RPMI8226 (cell line): Measurements from ENCODE around the gene LAT.
"Not testable (repeated sequence)": the region's sequence is repeated elsewhere in the genome, so short reads cannot be mapped to it uniquely, and the experiment has no call there.

Source experiments
- DNase-seq: peaks from one replicate; pipeline ENCODE4 v3.0.0-alpha.2; 2015

Gene LAT

DNA sequence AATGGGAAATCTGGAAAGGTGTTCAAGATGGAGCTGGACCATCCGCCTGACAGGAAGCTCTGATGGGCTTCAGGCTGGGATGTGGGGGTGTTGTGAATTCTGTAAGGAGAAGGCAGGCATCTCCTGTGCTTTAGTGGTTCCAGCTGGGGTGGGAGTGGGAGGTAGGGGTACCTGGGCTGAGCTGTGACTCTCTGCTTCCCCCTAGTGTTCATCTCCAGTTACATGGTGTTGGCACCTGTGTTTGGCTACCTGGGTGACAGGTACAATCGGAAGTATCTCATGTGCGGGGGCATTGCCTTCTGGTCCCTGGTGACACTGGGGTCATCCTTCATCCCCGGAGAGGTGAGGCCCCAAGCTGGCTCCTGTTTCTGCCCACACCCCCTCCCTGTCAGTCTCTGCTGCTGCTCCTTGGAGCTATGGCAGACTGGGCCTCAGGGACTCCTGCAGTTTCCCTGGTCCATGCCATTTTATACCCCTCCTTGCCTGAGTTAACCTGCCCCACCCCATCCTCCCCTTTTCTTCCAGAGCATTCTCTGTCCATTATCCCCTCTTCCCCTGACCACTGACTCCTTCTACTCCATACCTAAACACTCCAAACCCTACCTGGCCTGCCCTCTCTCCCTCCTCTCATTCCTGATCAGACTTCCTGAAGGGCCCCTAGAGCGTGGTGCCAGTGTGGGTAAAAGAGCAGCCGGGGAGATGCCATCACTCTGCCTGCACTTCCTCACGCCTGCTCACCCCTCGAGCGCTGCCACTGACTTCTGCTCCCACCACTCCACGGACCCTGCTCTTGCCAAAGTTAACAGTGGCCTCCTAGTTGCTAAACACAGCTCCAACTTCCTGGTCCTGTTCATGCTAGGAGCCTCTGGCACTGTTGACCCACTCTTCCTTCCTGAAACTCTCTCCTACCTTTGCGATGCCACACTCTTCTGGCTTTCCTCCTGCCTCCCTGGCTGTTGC, 6.9 kb upstream of the LAT start:
- DNase-seq: peak; percentile 55

DNA sequence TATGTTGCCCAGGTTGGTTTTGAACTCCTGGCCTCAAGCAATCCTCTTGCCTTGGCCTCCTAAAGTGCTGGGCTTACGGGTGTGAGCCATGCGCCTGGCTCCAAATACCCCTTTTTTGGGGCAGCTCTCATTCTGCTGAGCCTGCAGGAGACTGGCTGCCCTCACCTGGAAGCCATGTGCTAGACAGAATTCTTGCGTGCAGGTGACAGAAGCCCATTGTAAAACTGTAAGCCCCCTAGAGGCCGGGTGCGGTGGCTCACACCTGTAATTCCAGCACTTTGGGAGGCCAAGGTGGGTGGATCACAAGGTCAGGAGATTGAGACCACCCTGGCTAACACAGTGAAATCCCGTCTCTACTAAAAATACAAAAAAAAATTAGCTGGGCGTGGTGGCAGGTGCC, 4.5 kb upstream of the LAT start:
- DNase-seq: not testable (repeated sequence)

DNA sequence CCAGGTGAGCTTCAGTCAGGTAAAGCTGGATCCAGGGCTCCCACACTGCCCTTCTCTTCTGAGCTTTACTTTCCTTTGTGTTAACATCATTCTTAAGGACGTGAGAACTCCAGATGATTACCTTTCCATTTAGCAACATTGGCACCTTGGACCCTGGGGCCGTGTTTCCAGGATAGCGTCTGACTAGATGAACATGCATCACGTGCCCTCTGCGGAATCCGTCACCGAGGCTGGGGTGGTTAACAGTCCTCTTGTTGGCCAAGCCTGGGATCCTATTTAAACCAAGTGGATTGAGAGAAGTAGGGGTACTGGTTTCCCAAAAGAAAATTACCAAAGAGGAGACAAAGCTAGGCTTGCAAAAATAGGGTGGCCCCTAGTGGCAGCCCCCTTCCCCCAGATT, 3.9 kb upstream of the LAT start:
- no peak for DNase-seq

DNA sequence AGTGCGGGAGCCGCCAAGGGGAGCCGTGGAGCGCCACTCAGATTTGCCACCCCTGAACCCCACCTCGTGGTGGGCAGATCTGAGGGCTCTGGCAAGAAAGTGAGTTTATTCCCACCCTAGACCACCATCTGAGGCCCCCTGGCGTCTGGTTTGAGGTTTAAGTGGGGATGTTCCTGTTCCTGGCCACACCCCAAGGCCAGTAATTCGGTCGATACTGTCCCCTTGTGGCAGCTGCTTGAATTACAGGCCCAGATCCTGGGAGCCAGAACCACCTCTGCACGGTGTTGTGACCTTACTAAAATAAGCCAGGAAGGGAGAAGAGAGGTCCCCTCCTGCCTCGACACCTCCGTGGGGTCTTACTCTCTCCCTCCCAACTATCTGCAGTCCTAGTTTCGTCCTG, 3.3 kb upstream of the LAT start:
- peak; percentile 57 for DNase-seq

DNA sequence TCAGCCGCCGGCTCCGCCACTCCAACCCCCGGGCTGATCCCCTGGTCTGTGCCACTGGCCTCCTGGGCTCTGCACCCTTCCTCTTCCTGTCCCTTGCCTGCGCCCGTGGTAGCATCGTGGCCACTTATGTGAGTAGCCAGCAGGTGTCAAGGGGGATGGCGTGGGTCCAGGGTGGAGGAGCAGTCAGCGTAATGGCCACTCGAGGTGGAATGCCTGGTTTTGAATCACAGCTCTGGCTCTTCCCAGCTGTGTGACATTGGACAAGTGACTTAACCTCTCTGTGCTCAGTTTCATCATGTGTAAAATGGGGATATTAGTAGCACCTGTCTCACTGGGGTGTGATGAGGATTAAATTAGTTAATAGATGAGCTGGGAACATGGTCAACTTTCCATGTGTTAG, 2.4 kb upstream of the LAT start:
- no peak for DNase-seq

DNA sequence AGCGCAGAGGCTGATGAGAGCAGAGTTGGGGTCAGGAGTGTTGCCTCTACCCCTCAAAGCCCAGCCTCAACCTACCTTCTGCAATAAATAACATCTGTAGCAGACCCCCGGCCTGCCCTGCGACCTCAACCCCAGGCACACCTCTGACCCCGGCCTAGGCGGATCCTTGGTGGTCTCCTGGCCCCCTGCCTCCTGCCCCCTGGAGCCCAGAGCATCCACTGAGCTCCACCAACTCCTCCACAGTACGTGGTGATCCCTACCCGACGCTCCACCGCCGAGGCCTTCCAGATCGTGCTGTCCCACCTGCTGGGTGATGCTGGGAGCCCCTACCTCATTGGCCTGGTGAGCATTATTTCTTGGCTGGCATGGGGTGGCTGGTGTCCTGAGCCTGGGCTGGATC, 1.9 kb upstream of the LAT start:
- no peak for DNase-seq

DNA sequence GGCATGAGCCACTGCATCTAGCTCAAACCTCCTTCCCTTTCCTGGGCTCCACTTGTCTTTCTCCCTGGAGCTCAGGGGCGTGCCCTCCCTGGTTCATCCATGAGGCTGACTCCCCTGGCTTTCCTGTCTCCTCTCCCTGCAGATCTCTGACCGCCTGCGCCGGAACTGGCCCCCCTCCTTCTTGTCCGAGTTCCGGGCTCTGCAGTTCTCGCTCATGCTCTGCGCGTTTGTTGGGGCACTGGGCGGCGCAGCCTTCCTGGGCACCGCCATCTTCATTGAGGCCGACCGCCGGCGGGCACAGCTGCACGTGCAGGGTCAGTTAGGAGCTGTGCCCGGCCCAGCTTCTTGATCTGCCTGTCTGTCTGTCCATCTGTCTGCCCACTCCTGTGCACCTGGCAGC, 1.2 kb upstream of the LAT start:
- DNase-seq: no peak

DNA sequence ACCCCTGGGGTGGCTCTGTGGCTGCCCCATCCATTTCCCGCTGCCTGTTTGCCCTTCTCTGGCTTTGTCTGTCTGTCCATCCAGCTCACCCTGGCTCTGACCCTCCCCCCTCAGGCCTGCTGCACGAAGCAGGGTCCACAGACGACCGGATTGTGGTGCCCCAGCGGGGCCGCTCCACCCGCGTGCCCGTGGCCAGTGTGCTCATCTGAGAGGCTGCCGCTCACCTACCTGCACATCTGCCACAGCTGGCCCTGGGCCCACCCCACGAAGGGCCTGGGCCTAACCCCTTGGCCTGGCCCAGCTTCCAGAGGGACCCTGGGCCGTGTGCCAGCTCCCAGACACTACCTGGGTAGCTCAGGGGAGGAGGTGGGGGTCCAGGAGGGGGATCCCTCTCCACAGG, 761 bp upstream of the LAT start:
- DNase-seq: no peak

DNA sequence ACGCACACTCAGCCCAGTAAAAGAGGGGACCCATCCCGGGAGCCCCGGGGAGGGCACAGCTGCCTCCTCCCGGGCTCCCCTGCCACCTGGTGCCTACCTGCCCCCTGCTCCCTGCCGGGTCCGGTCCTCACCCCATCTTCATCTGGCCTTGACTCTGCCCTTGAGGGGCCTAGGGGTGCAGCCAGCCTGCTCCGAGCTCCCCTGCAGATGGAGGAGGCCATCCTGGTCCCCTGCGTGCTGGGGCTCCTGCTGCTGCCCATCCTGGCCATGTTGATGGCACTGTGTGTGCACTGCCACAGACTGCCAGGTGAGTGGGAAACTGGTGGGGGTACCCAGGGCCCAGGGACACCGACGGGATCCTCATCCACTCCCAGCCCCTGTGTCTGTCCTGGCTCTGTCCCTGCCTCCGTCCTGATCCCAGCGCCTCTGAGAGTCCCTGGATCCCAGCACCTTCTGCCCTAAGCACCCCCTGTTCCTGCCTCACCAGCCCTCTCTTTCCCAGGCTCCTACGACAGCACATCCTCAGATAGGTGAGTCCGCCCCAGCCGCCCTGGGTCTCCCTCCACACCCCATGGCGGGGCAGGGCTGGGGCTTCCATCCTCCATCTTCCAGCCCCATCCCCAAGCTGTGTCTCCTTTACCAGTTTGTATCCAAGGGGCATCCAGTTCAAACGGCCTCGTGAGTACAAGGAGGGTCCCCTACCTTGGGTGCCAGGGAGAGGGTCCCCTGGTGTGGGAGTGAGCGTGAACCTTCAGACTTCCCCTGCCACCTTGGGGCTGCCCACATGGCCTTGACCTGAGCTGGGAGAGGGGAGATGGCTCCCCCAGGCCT, 574 bp downstream of the LAT start:
- no peak for DNase-seq

DNA sequence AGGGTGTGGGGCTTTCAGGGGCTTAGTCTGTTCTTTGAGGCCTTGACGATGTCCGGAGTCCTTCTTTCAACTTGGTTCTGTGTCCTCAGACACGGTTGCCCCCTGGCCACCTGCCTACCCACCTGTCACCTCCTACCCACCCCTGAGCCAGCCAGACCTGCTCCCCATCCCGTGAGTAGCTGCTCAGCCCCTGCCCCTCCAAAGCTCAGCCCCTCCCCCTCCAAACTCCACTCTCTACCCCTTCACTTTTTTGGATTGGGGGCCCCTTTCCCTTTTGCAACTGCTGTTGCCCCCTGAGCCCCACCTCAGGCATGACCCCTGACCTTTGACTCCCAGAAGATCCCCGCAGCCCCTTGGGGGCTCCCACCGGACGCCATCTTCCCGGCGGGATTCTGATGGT, 1.2 kb downstream of the LAT start:
- no peak for DNase-seq

DNA sequence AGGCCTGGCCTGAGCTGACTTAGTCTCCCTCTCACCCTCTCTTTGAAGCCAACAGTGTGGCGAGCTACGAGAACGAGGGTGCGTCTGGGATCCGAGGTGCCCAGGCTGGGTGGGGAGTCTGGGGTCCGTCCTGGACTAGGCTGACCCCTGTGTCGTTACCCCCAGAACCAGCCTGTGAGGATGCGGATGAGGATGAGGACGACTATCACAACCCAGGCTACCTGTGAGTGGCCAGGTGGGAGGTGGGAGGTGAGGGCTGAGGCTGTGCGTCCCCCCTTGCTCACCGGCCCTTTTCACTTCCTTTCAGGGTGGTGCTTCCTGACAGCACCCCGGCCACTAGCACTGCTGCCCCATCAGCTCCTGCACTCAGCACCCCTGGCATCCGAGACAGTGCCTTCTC, 1.6 kb downstream of the LAT start:
- DNase-seq: no peak

DNA sequence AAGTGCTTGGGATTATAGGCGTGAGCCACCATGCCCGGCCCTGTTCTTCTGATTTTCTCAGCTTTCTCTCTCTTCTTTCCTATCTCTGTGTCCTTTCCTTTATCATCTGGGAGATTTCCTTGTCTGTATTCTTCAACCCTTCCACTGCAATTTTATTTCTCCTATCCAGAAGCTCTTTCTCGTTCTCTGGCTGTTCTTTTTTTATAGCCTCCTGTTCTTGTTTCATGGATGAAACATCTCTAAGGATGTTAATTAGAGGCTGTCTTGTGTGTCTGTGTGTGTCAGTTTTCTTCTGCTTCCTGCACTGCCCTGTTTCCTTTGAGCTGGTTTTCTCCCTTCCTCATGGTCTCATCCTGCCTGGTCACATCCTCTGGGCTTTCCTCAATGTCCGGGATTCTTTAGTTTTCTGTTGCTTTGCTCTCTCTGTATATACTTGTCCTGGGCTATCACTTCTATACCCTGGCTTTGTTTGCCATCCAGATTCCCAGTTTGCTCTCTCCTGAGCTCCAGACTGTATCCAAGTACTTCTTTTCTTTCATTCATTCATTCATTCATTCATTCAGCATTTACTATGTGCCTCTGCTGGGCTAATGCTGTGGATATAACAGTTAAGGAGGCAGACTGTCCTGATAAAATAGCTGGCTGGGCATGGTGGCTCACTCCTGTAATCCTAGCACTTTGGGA, 2.5 kb downstream of the LAT start:
- no peak for DNase-seq

DNA sequence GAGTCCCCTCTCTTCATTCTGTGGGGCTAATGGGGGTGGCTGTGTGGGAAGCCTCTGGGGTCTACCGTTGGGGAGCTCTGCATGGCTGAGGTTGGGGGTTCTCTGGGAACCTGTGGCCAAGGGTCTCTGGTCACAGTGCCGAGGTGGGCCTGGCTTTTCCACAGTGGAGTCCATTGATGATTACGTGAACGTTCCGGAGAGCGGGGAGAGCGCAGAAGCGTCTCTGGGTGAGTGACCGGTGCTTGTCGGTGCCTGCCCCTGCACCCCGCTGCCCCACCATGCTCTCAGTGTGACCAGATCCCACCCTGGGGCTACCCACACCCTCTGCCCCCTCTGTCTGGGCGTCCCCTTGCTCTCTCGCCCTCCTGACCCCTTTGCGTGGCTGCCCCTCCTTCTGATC, 4.5 kb downstream of the LAT start:
- DNase-seq: no peak

DNA sequence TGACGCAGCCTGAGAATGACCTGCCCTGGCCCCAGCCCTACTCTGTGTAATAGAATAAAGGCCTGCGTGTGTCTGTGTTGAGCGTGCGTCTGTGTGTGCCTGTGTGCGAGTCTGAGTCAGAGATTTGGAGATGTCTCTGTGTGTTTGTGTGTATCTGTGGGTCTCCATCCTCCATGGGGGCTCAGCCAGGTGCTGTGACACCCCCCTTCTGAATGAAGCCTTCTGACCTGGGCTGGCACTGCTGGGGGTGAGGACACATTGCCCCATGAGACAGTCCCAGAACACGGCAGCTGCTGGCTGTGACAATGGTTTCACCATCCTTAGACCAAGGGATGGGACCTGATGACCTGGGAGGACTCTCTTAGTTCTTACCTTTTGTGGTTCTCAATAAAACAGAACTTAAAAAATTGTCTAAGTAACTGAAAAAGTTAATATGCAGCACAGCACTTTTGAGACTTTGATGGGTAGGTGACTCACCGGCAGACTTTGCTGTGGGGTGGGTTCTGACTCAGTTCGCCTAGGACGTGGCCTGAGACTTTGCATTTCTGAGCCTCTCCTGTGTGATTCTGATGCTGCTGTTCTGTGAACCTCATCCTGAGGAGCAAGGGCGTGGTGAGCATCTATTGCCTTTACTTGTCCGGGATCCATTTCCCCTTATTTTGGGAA, 5.7 kb downstream of the LAT start:
- DNase-seq: no peak

DNA sequence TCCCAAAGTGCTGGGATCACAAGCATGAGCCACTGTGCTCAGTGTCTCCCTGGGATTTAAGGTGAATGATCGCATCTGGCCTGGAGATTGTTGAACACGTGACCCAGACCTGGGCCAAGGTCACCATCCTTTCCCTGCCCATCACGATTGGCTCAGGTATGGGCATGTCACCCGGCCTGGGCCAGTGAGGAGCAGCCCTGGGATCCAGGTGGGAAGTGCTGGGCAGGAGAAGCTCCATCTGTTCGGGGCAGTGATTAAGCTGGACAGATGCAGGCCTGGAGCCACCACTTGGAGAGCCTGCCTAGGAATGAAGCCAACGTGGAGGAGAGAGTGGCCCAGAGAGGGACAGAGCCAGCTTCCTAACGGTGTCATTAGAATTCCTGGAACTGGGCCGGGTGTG, 6.8 kb downstream of the LAT start:
- no peak for DNase-seq

DNA sequence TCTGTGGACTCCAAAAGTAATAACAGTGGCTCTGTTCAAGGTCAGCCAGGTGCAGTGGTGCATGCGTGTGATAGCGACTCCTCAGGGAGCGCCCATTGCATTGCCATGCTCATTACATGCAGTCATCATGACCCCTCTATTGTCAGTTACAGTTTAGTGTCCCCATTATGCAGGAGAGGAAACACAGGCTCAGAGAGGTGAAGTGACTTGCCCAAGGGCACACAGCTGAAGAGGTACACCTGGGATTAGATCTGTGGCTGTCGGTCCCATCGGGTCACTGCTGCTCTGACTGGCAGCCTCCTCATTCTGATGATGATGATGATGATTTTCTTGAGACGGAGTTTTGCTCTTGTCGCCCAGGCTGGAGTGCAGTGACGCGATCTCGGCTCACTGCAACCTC, 7.6 kb downstream of the LAT start:
- no peak for DNase-seq

DNA sequence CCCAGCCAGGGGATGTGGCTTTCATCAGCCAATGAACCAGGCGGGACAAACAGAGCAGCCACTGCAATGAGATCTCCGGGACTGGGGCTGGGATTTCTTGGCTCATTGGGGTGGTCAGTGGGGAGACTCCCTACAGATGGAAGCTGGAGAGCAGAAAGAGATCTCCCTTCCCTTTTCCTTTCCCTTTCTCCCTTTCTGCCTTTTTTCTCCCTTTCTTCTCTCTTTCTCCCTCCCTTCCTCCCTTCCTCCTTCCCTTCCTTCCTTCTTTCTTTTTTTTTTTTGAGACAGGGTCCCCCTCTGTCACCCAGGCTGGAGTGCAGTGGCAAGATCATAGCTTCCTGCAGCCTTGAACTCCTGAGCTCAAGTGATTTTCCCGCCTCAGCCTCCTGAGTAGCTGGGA, 14.0 kb downstream of the LAT start:
- no peak for DNase-seq

DNA sequence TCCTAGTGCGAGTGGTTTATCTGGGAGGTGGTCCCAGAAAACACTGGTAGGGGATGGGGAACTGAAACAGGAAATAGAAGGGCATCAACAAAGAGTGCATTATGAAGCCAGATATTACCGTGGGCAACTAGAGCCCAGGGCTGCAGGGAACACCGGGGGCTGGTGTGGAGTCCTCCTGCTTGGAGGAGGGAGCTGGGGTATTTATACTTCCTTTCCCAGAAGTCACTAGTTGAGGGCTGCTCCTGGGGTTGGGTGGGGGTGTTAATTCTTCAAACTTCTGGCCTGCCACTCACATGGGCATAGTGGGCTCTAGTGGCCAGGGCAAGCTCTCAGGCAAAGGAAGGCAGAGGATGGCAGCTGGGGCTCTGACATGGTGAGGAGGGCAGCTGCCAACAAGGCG, 14.7 kb downstream of the LAT start:
- no peak for DNase-seq

DNA sequence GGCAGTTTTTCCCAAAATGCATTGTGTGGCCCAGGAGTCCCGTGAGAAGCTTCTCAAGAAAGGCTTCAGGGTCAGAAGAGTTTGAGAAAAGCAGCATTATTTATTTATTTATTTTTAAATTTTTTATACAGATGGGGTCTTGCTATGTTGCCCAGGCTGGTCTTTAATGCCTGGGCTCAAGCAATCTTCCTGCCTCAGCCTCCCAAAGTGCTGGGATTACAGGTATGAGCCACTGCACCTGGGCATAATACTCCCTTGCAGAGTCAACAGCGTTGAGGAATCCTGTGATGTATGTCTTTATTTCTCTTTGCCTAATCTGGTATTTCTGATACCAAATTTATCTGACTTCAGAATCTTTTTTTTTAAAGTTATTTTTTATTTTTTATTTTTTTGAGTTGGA, 15.2 kb downstream of the LAT start:
- no peak for DNase-seq

DNA sequence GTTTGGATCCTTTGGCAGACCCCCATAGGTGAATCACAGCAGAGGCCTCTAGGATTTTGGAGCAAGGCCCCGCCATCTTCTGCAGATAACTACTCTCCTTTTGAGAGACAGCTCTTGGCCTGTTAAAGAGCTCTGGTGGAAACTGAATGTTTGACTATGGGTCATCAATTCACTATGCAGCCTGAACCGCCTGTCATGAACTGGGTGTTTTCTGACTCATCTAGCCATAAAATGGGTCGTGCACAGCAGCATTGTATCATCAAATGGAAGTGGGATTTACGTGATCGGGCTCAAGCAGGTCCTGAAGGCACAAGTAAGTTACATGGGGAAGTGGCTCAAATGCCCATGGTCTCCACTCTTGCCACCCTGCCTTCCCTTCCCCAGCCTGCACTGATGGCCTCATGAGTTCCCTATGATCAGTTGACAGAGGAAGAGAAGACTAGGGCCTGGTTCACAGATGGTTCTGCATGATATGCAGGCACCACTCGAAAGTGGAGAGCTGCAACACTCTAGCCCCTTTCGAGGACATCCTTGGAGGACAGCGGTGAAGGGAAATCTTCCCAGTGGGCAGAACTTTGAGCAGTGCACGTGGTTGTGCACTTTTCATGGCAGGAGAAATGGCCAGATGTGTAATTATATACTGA, 19.8 kb downstream of the LAT start:
- not testable (repeated sequence) for DNase-seq

DNA sequence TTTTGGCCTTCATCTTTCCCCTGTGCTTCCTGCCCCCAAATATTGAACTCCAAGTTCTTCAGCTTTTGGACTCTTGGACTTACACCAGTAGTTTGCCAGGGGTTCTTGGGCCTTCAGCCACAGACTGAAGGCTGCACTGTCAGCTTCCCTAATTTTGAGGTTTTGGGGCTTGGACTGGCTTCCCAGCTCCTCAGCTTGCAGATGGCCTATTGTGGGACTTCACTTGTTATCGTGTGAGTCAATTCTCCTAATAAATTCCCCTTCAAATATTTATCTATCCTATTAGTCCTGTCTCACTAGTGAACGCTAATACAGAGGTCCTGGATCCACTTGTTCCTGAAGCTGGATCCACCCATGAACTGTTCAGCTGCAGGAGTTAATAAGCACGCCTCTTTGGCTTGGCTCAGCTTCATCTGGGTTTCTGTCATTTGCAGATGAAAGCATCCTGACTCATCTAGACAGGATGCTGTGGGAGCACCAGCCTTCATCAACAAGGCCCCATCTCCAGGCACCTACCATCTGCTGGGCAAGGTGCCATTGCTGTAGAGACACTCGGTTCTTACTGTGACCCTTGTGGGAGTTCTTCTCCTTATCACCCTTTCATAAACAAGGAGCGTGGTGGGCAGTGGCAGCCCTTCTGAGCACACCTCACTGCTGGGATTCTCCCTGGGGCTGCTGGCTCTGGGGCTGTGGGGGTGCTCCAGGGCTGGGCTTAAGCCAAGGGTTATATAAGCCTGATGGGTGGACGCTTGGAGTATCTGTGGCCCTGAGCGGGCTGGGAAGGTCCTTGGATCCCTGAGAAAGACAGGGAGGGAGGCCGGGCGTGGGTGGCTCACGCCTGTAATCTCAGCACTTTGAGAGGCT, 23.1 kb downstream of the LAT start:
- peak; percentile 78 for DNase-seq
